NCI-H2196 (cell line): ENCODE data around the gene SLC25A42.

Source experiments
- DNase-seq: peaks from one replicate; lab custom pipeline; 2025; ENCODE audit not compliant: unreplicated experiment; lab: John Stamatoyannopoulos, UW

SLC25A42 gene

GRCh38 chr19:19050104-19050503 is 13.7 kb upstream of the SLC25A42 start:
- no peak for DNase-seq

GRCh38 chr19:19050731-19051130 is 13.1 kb upstream of the SLC25A42 start:
- no peak for DNase-seq

GRCh38 chr19:19051478-19052213 is 12.1 kb upstream of the SLC25A42 start:
- DNase-seq = no peak

- DNase-seq = no peak
These were observed 10.9 kb upstream of the SLC25A42 start for GRCh38 chr19:19052921-19053320.

- DNase-seq = peak; percentile 68
These were observed 10.1 kb upstream of the SLC25A42 start for GRCh38 chr19:19053508-19054314.

GRCh38 chr19:19054315-19054938 is 9.4 kb upstream of the SLC25A42 start:
- no peak for DNase-seq

- DNase-seq = no peak
These were observed 8.8 kb upstream of the SLC25A42 start for GRCh38 chr19:19054939-19055440.

GRCh38 chr19:19055701-19056100 is 8.1 kb upstream of the SLC25A42 start:
- no peak for DNase-seq

GRCh38 chr19:19056636-19057275 is 7.0 kb upstream of the SLC25A42 start:
- DNase-seq = no peak

- no peak for DNase-seq
These were observed 6.5 kb upstream of the SLC25A42 start for GRCh38 chr19:19057317-19057716.

GRCh38 chr19:19057720-19058119 is 6.1 kb upstream of the SLC25A42 start:
- DNase-seq = no peak

- DNase-seq = no peak
These were observed 4.6 kb upstream of the SLC25A42 start for GRCh38 chr19:19059018-19059836.

- DNase-seq = peak; percentile 37
These were observed 3.8 kb upstream of the SLC25A42 start for GRCh38 chr19:19059837-19060611.

- peak; percentile 80 for DNase-seq
These were observed 2.3 kb upstream of the SLC25A42 start for GRCh38 chr19:19061506-19061905.

- DNase-seq = peak; percentile 72
These were observed 1.2 kb upstream of the SLC25A42 start for GRCh38 chr19:19062454-19063182.

- DNase-seq = no peak
These were observed 416 bp downstream of the SLC25A42 start for GRCh38 chr19:19064098-19064722.

GRCh38 chr19:19064811-19065745 is 1.3 kb downstream of the SLC25A42 start:
- no peak for DNase-seq
